MM.1S (cell line): ENCODE data around the gene PHLDA1.
"Not testable (repeated sequence)": the region's sequence is repeated elsewhere in the genome, so short reads cannot be mapped to it uniquely, and the experiment has no call there.

Source experiments
- DNase-seq: peaks from one replicate; pipeline ENCODE4 v3.0.0-alpha.2; 2015
- H2AFZ ChIP-seq: fragments of 300-600 bp; sonication (generic); 2 replicates; pipeline ENCODE4 v1.6.0; 2016; ENCODE audit warnings: antibody characterized with exemption, low read length
- H3F3A ChIP-seq: fragments of 300-600 bp; sonication (generic); 2 replicates; pipeline ENCODE4 v1.6.1; 2016; ENCODE audit warnings: mild to moderate bottlenecking, antibody characterized with exemption, low read length, moderate library complexity, mixed read lengths; ENCODE audit not compliant: insufficient read depth
- H3K27ac ChIP-seq: fragments of 300-600 bp; sonication (generic); 2 replicates; pipeline ENCODE4 v1.5.1; 2016; ENCODE audit warnings: mild to moderate bottlenecking, low read length
- H3K27me3 ChIP-seq: fragments of 300-600 bp; sonication (generic); replicated peaks from 2 replicates; pipeline ENCODE4 v1.6.0; 2016; ENCODE audit warnings: low read length; ENCODE audit not compliant: insufficient read depth
- H3K36me3 ChIP-seq: fragments of 300-600 bp; sonication (generic); replicated peaks from 2 replicates; pipeline ENCODE4 v1.6.1; 2016; ENCODE audit warnings: mild to moderate bottlenecking, low read length, mixed read lengths; ENCODE audit not compliant: insufficient read depth
- H3K4me1 ChIP-seq: fragments of 300-600 bp; sonication (generic); 2 replicates; pipeline ENCODE4 v1.6.1; 2016; ENCODE audit warnings: low read length, mixed read lengths
- H3K4me2 ChIP-seq: fragments of 300-600 bp; sonication (generic); 2 replicates; pipeline ENCODE4 v1.6.0; 2016; ENCODE audit warnings: low read depth, low read length
- H3K4me3 ChIP-seq: fragments of 300-600 bp; sonication (generic); 2 replicates; pipeline ENCODE4 v1.5.1; 2016; ENCODE audit warnings: low read length, mixed read lengths
- H3K79me2 ChIP-seq: fragments of 300-600 bp; sonication (generic); 2 replicates; pipeline ENCODE4 v1.6.1; 2016; ENCODE audit warnings: mixed run types, low read length, mixed read lengths
- H3K9ac ChIP-seq: fragments of 300-600 bp; sonication (generic); 2 replicates; pipeline ENCODE4 v1.6.1; 2016; ENCODE audit warnings: low read length, mixed read lengths
- H3K9me2 ChIP-seq: fragments of 300-600 bp; sonication (generic); replicated peaks from 2 replicates; pipeline ENCODE4 v1.6.1; 2016; ENCODE audit warnings: mild to moderate bottlenecking, low read length, mixed read lengths; ENCODE audit not compliant: insufficient read depth
- H3K9me3 ChIP-seq: fragments of 300-600 bp; sonication (generic); replicated peaks from 2 replicates; pipeline ENCODE4 v1.6.1; 2016; ENCODE audit warnings: mild to moderate bottlenecking, low read length, mixed read lengths; ENCODE audit not compliant: insufficient read depth
- H4K20me1 ChIP-seq: fragments of 300-600 bp; sonication (generic); 2 replicates; pipeline ENCODE4 v1.6.1; 2016; ENCODE audit warnings: mild to moderate bottlenecking, low read length, moderate library complexity, mixed read lengths; ENCODE audit not compliant: insufficient read depth
- EZH2 ChIP-seq: fragments of 300-600 bp; sonication (generic); optimal IDR thresholded peaks from 2 replicates; pipeline ENCODE3; 2017; ENCODE audit warnings: low read depth, mild to moderate bottlenecking, antibody characterized with exemption, low read length, mixed read lengths
- EZH2phosphoT487 ChIP-seq: fragments of 300-600 bp; sonication (generic); IDR thresholded peaks from 2 replicates; pipeline ENCODE4 v1.6.1; 2018; ENCODE audit warnings: antibody characterized with exemption, low read length
- TF ChIP-seq, protein P1 (sequence below): fragments of 300-600 bp; sonication (generic); IDR thresholded peaks from 2 replicates; pipeline ENCODE4 v1.5.1; 2016; ENCODE audit warnings: antibody characterized with exemption, low read length, mixed read lengths

PHLDA1 gene

DNA sequence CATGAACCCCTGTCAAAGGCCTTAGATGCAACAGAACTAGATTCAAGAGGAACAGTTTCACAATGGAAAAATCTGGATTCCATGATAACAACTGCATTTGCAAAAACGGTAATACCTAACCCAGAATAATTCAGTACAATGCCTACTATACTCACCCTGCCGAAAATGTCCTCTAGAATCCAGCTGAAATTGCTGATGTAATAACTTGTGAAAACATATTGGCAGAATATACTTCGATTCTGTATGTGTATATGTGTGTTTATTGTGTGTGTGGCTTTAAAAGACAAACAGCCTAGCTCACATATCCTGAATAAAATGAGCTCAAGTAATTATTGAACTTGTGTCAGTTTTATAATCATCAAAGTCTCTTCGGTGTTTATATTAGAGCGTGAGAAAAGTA is 46.0 kb downstream of the PHLDA1 start:
- Histone ChIP-seq H3K27me3 (no peaks in the 10 kb centered on the region), H3K4me3 (no peak overlapping the region), H3K9me3 (no peaks in the 10 kb centered on the region), H3K27ac (no peak overlapping the region), H3F3A (no peaks in the 10 kb centered on the region), H2AFZ (no peak overlapping the region), H3K36me3 (no peaks in the 10 kb centered on the region), H3K79me2 (no peaks in the 10 kb centered on the region), H3K9ac (no peak overlapping the region), H3K4me2 (no peak overlapping the region), H4K20me1 (no peaks in the 10 kb centered on the region), H3K4me1 (peaks cover 10% of the 10 kb centered on the region; the same call in 1 of the 2 replicates), H3K9me2 (no peaks in the 10 kb centered on the region)
- DNase-seq: no peak
- TF ChIP-seq, protein P1, sequence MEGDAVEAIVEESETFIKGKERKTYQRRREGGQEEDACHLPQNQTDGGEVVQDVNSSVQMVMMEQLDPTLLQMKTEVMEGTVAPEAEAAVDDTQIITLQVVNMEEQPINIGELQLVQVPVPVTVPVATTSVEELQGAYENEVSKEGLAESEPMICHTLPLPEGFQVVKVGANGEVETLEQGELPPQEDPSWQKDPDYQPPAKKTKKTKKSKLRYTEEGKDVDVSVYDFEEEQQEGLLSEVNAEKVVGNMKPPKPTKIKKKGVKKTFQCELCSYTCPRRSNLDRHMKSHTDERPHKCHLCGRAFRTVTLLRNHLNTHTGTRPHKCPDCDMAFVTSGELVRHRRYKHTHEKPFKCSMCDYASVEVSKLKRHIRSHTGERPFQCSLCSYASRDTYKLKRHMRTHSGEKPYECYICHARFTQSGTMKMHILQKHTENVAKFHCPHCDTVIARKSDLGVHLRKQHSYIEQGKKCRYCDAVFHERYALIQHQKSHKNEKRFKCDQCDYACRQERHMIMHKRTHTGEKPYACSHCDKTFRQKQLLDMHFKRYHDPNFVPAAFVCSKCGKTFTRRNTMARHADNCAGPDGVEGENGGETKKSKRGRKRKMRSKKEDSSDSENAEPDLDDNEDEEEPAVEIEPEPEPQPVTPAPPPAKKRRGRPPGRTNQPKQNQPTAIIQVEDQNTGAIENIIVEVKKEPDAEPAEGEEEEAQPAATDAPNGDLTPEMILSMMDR: no peak
- no peak for TF ChIP-seq EZH2
- TF ChIP-seq EZH2phosphoT487: no peak

DNA sequence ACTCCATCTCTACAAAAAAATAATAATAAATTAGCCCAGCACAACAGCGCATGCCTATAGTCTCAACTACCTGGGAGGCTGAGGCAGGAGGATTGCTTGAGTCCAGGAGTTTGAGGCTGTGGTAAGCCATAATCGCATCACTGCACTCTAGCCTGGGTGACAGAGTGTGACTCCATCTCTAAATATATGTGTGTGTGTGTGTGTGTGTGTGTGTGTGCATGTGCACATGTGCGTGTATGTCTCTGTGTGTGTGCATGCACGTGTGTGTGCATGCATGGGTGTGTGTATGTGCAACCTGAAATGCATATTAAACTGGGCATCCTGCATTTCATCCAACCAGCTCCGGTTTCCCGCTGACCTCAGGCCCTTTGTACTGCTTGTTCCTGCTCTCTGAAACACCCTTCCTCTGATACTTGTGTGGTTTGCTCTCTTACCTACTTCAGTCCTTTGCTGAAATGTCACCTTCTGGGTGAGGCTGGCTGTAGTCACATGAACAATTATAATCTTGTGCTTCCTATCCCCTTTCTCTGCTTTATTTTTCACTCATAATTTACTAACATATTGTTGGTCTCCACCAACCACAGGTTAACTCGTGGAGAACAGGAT is 46.9 kb downstream of the PHLDA1 start:
- Histone ChIP-seq H3K27ac (no peak overlapping the region), H3K9me3 (no peaks in the 10 kb centered on the region), H3F3A (no peaks in the 10 kb centered on the region), H3K36me3 (no peaks in the 10 kb centered on the region), H3K4me3 (no peak overlapping the region), H4K20me1 (no peaks in the 10 kb centered on the region), H2AFZ (no peak overlapping the region), H3K9ac (no peak overlapping the region), H3K79me2 (no peaks in the 10 kb centered on the region), H3K27me3 (no peaks in the 10 kb centered on the region), H3K4me1 (peaks cover 13% of the 10 kb centered on the region), H3K9me2 (no peaks in the 10 kb centered on the region), H3K4me2 (no peak overlapping the region)
- DNase-seq: no peak
- TF ChIP-seq EZH2phosphoT487: no peak
- TF ChIP-seq, protein P1: no peak
- no peak for TF ChIP-seq EZH2

DNA sequence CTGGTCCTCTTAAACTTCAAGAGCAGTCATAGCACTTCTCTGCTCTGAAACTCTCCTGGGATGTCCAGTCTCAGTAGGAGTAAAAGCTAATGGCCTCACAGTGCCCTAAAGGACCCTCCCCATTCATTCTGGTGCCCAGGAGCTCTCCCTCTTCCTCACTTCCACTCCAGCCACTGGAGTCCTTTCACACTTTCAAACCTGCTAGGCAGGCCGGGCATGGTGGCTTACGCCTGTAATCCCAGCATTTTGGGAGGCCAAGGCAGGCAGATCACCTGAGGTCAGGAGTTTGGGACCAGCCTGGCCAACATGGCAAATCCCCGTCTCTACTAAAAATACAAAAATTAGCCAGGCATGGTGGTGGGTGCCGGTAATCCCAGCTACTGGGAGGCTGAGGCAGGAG is 47.7 kb downstream of the PHLDA1 start:
- not testable (repeated sequence) for H3K36me3 ChIP-seq, H3K27me3 ChIP-seq, H2AFZ ChIP-seq, H3K79me2 ChIP-seq, H3F3A ChIP-seq, DNase-seq, H3K9ac ChIP-seq, H3K9me3 ChIP-seq, H3K9me2 ChIP-seq, H3K4me2 ChIP-seq, H4K20me1 ChIP-seq, H3K27ac ChIP-seq, H3K4me3 ChIP-seq
- H3K4me1 ChIP-seq: peaks cover 20% of the 10 kb centered on the region

DNA sequence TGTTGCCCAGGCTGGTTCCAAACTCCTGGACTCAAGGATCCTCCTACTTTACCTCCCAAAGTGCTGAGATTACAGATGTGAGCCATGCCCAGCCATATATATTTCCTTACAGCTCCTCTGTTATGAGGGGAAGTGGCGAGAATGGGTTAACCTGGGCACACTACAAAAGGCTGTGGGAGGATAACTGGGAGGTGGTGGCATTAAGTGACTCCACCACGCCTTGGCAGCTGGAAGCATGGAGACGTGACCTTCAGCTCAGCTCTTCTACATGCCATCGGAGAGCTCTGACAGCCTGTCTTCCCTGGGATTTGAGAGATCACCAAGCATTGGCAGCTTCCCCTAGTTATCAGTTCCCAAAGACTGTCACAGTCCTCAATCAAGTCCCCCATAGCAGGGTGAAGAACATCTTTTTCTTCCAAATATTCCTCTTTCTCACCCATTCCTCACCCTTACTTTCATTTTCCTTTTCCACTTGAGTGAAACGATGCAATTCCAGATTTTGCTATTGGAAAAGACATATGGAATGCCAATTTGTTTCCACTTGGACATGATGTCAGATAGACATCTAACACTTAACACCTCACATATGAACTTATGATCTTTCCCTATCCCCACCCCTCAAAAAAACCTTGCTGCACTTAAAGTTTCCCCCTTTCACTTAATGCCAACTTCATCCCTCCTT is 48.5 kb downstream of the PHLDA1 start:
- no peak overlapping the region for H3K4me2 ChIP-seq
- TF ChIP-seq EZH2 (no peak), EZH2phosphoT487 (no peak)
- TF ChIP-seq, protein P1: no peak
- H3K27ac ChIP-seq: no peak overlapping the region
- H2AFZ ChIP-seq: no peak overlapping the region; the same call in 1 of the 2 replicates
- H3K4me1 ChIP-seq: peaks cover 27% of the 10 kb centered on the region
- H3F3A ChIP-seq: peaks cover 8% of the 10 kb centered on the region
- H3K27me3 ChIP-seq: no peaks in the 10 kb centered on the region
- no peaks in the 10 kb centered on the region for H3K9me3 ChIP-seq
- no peak overlapping the region for H3K9ac ChIP-seq
- no peaks in the 10 kb centered on the region for H3K36me3 ChIP-seq
- no peaks in the 10 kb centered on the region for H3K79me2 ChIP-seq
- no peaks in the 10 kb centered on the region for H4K20me1 ChIP-seq
- DNase-seq: no peak
- no peaks in the 10 kb centered on the region for H3K9me2 ChIP-seq
- no peak overlapping the region for H3K4me3 ChIP-seq
